ENCODE data around the gene PRKAG1.

The PRKAG1 gene

GRCh38 chr12:48969833-48970701 is 48.5 kb downstream of the PRKAG1 start:
- peak in 4 of 56 donors; percentile 17 to 48 (median 38) for DNase-seq

DNA sequence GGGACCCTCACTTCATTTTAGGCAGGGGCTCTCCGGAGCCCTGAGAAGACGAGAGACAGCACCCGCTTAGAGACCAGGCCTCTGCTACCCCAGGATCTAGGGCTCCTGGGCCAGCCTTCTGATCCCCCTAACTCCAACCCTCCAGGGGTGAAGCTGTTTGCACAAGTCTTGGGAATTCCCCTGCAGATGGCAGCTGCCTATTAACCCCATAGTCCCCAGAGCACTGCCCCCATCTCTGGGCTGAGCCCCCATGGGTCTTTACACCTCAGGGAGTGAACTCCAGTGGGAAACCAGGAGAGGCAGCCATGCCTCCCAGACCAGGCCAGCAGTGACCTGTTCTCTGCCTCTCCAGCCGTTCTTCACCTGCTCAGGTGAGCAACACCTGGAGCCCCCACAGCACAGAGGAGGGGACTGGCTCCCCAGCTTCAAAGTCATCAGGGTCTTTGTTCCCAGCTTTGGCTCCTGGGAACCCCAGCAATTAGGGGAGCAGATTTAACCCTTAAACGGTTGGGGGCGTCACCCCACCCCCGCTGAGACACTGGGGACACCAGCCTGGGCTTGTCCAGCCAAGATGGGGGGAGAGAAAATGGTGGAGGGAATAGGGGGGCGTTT is 49.3 kb downstream of the PRKAG1 start:
- DNase-seq, result no peak

GRCh38 chr12:48968467-48968866 is 50.1 kb downstream of the PRKAG1 start:
- DNase-seq, result no peak

DNA sequence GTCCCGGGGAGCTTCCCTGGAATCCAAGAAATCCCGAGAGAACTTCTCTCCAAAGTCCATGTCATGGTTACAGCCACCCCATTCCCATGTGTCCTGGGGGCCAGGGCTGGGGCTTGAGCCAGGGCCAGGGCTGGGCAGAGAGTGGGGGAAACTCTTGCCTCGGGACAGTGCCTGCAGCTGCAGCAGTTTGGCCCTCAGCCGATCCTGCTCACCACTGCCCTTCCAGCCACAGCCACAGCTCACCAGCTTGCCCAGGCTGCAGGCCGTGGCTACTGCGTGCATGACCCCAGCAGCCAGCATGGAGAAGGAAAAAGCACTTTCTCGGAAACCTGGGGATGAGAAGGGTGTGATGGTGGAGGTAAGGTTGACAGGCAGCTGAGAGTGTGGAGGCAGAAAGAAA is 50.6 kb downstream of the PRKAG1 start:
- no peak for DNase-seq

GRCh38 chr12:48966177-48966895 is 52.2 kb downstream of the PRKAG1 start:
- DNase-seq, result no peak

GRCh38 chr12:48965298-48965838 is 53.2 kb downstream of the PRKAG1 start:
- no peak for DNase-seq

DNA sequence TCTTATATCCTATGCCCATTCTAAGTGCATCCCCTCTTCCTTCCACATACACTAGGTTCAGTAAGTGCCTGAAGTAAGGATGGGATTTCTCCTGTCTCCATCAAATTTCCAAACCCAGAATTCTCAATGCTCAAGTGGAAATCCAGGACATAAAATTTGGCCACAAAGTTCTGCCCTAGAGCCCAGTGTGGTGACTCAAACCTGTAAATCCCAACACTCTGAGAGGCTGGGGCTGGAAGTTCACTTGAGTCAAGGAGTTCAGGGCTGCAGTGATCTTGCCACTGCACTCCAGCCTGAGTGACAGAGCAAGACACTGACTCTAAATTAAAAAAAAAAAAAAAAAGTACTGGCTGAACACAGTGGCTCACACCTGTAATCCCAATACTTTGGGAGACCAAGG is 56.8 kb downstream of the PRKAG1 start:
- DNase-seq, result no peak

- no peak for DNase-seq
These were observed 57.2 kb downstream of the PRKAG1 start for GRCh38 chr12:48961331-48961730.

DNA sequence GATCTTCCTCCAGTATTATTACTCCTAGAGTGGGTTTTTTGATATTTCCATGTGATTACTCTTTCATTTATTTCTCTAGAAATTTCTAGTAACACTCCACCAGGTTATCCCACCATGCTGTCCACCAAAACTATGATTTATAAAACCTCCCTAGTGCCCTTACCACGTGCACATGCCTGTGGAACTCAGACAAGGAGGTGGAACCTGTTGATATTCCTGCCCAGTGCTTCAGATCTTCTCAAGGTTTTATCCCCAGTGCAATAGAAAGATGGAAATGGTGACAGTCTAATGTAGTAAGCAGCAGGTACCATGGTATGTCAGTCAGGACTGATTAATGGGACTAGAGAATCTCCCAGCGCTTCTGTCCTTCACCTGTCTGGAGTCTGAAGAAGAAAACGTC is 57.7 kb downstream of the PRKAG1 start:
- no peak for DNase-seq

DNA sequence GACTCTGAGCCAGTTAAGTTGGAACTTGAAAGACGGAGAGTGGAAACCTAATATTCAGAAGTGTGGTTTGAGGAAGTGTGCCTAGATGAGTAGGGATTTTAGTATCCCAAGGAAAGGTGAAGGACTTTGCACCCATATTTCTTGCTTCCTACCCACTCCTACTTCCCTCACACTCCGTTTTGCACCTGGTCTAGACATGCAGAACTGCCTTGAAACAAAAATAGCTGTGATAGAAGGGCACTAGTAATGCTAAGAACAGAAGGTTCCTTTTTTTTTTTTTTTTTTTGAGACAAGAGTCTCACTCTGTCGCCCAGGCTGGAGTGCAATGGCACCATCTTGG is 60.6 kb downstream of the PRKAG1 start:
- DNase-seq, result no peak

DNA sequence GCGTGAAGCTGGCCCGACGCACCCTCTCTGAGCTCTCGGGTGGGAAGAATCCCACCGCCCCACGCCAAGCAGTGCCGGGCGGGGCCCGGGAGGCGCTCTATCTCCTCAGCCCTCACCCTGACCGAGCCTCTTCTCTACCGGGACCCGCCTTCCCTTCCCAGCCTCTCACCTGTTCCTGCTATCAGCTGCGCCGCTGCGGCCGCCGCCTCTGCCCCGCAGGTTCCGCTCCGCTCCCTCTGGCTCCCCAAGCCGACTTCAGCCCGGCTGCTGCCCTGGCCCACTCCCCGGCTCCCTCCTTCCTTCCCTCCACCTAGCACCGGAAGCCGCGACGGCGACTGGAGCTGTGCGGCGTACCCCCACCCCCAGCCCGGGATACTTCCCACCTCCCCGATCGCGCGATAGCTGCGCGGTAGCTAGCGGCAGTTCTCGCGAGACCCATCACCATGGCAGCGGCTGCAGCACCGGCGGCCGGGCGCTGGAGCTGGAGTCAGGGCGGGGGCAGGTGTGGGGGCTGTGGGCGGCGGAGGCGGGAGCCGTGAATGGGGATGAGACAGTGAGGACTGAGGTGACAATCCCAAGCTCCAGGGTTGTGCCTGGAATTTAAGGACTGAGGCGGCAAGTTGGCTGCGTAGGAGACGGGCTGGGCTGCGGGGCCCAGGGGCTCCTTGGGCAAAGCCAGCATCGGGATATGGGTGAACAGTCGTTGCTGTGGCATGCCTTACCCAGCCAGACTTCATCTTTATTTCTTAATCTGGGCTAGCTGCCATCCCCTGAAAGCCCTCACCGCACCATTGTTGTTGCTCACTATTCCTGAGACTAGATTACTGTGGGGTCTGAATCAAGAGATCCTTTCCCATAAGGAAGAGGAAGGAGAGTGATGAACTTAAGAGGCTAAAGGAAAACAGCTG is 61.2 kb downstream of the PRKAG1 start, which contains the start of gene ARF3:
Gene ARF3 (minus strand): TSS at position 347 of the 908 bp plus-strand sequence. CDS start 16,392 bp downstream, outside the sequence.
- peak; percentile 41 to 95 (median 84) for DNase-seq

GRCh38 chr12:48956279-48957140 is 62.1 kb downstream of the PRKAG1 start:
- DNase-seq, result peak in 54 of 56 donors; percentile 11 to 91 (median 67)

GRCh38 chr12:48954841-48955501 is 63.6 kb downstream of the PRKAG1 start:
- no peak for DNase-seq

- peak in 3 of 56 donors; percentile 6 to 27 (median 18) for DNase-seq
These were observed 64.5 kb downstream of the PRKAG1 start for GRCh38 chr12:48954061-48954460.

DNA sequence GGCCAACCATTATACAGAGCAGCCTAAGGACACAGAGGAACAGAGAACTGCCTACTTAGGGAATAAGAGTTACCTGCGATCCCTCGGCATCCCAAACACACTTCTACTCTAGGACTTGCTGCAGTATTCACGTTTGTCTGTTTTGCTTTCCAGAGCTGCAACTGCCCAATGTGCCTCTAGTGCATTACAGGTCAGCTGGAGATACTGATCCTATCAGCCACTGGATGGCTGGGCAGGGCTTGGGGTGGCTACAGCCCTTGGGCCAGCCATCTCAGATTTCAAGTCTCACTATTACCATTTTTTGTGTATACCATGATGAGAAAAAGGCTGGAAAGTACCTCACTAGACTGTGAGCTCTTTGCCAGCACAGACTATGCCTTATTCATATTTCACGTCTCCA is 65.9 kb downstream of the PRKAG1 start:
- DNase-seq, result no peak
